HEK293 (cell line): ENCODE measurements around the gene PCDHA8.
"Not testable (repeated sequence)": the region's sequence is repeated elsewhere in the genome, so short reads cannot be mapped to it uniquely, and the experiment has no call there.

Experiments used
- CTCF ChIA-PET: fragments of 350-600 bp; formaldehyde crosslinking; extraction: SDS; loops from one replicate; lab custom pipeline; 2021; ENCODE audit warnings: antibody characterized with exemption; lab: Yijun Ruan, JAX
- POLR2A ChIA-PET: fragments of 300-600 bp; formaldehyde crosslinking; extraction: SDS; loops from one replicate; lab custom pipeline; 2020; ENCODE audit warnings: antibody characterized with exemption, inconsistent platforms; lab: Yijun Ruan, JAX
- H3K27ac ChIP-seq: fragments of 200-500 bp; sonication (Bioruptor generic); 2 replicates; pipeline ENCODE4 v1.5.1; 2014; ENCODE audit warnings: low read depth, low read length, control low read depth, inconsistent platforms; ENCODE audit errors: extremely low read depth
- H3K36me3 ChIP-seq, 2 experiments: fragments of 200-500 bp in 1 of 2; sonication (Bioruptor generic) in 1 of 2; 1 replicate in 1 of 2; 2 replicates in 1 of 2; pipeline ENCODE4 v1.5.1; 2014 to 2017; ENCODE audit warnings: inconsistent platforms in 2 of 2, low read length in 2 of 2; ENCODE audit not compliant: control insufficient read depth in 2 of 2, insufficient read depth in 1 of 2
- H3K4me1 ChIP-seq: fragments of 200-500 bp; sonication (Bioruptor generic); 2 replicates; pipeline ENCODE4 v1.5.1; 2014; ENCODE audit warnings: mild to moderate bottlenecking, low read length, inconsistent platforms; ENCODE audit not compliant: control insufficient read depth, insufficient read depth
- H3K4me3 ChIP-seq: 2 replicates; pipeline ENCODE4 v1.5.1; 2011; ENCODE audit warnings: low read depth, mild to moderate bottlenecking, control low read depth, low read length, moderate library complexity
- H3K9me3 ChIP-seq: fragments of 200-500 bp; sonication (Bioruptor generic); 2 replicates; pipeline ENCODE4 v1.5.1; 2014; ENCODE audit warnings: low read depth, low read length, inconsistent platforms; ENCODE audit not compliant: control insufficient read depth, insufficient read depth
- BCL11A ChIP-seq: fragments of 450-650 bp; formaldehyde crosslinking; IDR thresholded peaks from 2 replicates; pipeline ENCODE4 v1.5.1; 2016; ENCODE audit warnings: low read depth, missing biosample characterization, missing genetic modification characterization
- MYNN ChIP-seq: fragments of 450-650 bp; formaldehyde crosslinking; IDR thresholded peaks from 2 replicates; pipeline ENCODE4 v1.5.1; 2016; ENCODE audit warnings: missing biosample characterization, missing genetic modification characterization, borderline replicate concordance
- PRDM2 ChIP-seq: fragments of 450-650 bp; formaldehyde crosslinking; IDR thresholded peaks from 2 replicates; pipeline ENCODE4 v1.5.1; 2016; ENCODE audit warnings: missing biosample characterization, missing genetic modification characterization, borderline replicate concordance
- SALL2 ChIP-seq: fragments of 450-650 bp; formaldehyde crosslinking; IDR thresholded peaks from 2 replicates; pipeline ENCODE4 v1.5.0; 2017; ENCODE audit warnings: missing biosample characterization, mild to moderate bottlenecking, missing genetic modification characterization, borderline replicate concordance
- TSHZ1 ChIP-seq: fragments of 450-650 bp; formaldehyde crosslinking; IDR thresholded peaks from 2 replicates; pipeline ENCODE4 v1.5.1; 2016; ENCODE audit warnings: missing biosample characterization, missing genetic modification characterization, borderline replicate concordance
- ZNF157 ChIP-seq: fragments of 450-650 bp; formaldehyde crosslinking; IDR thresholded peaks from 2 replicates; pipeline ENCODE4 v1.5.1; 2016; ENCODE audit warnings: missing biosample characterization, missing genetic modification characterization
- ZNF555 ChIP-seq: fragments of 450-650 bp; formaldehyde crosslinking; conservative IDR thresholded peaks from 2 replicates; pipeline ENCODE4 v1.5.1; 2017; ENCODE audit warnings: missing biosample characterization, mild to moderate bottlenecking, missing genetic modification characterization, inconsistent platforms
- ZNF571 ChIP-seq: fragments of 450-650 bp; formaldehyde crosslinking; IDR thresholded peaks from 2 replicates; pipeline ENCODE4 v1.5.0; 2017; ENCODE audit warnings: missing biosample characterization, missing genetic modification characterization
- ZNF670 ChIP-seq: fragments of 450-650 bp; formaldehyde crosslinking; IDR thresholded peaks from 2 replicates; pipeline ENCODE4 v1.5.1; 2016; ENCODE audit warnings: missing biosample characterization, missing genetic modification characterization, low read depth

Gene PCDHA8

DNA sequence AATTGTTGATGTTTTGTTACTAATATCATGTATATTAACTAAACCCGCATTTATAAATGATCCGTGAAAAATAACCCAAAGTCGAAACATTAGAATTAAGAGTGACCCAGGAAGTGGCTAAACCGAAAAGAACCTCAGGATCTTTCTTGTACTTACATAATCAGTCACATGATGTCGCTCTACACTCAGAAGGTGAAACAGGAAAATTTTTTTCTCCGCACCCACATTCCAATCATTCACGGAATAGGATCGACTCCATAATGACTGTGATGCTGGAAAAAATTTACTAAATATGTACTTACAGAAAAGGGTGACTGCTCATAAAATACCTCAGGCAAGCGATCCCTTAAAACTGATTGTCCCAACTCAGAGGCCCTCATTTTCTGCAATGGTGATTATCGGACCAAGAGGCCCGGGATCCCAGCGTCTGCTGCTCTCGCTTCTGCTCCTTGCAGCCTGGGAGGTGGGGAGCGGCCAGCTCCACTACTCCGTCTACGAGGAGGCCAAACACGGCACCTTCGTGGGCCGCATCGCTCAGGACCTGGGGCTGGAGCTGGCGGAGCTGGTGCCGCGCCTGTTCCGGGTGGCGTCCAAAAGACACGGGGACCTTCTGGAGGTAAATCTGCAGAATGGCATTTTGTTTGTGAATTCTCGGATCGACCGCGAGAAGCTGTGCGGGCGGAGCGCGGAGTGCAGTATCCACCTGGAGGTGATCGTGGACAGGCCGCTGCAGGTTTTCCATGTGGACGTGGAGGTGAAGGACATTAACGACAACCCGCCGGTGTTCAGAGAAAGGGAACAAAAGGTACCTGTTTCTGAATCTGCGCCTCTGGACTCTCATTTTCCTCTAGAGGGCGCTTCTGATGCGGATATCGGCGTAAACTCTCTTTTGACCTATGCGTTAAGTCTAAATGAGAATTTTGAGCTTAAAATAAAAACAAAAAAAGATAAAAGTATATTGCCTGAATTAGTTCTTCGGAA is 34.4 kb downstream of the PCDHA8 start, which contains the start of gene PCDHA12:
Gene PCDHA12, plus strand, starts transcription at position 224 of the 981 bp plus-strand sequence. Its CDS starts 165 bp downstream, at position 389.
- no peaks in the 10 kb centered on the region for H3K4me1 ChIP-seq
- H3K9me3 ChIP-seq: no peaks in the 10 kb centered on the region
- no peaks in the 10 kb centered on the region for H3K36me3 ChIP-seq
- H3K4me3 ChIP-seq: no peak within 1 kb of the TSS
- H3K27ac ChIP-seq: no peak within 1 kb of the TSS
- TF ChIP-seq PRDM2 (tag by site-specific recombination) (no peak), TSHZ1 (tag by site-specific recombination) (no peak), ZNF157 (no peak), ZNF571 (tag by site-specific recombination) (no peak), ZNF670 (tag by site-specific recombination) (no peak), SALL2 (tag by site-specific recombination) (no peak), ZNF555 (no peak), MYNN (no peak), BCL11A (tag by site-specific recombination) (no peak)
- ChIA-PET POLR2A (no interaction called here), CTCF (interaction anchor here (0.6 to 1.6 kb wide), 5 partner anchors 19 to 1262 kb away, joined by 3 to 10 read pairs (median 3); partner anchors contain the start of genes PCDHA10 and PCDHAC1)

DNA sequence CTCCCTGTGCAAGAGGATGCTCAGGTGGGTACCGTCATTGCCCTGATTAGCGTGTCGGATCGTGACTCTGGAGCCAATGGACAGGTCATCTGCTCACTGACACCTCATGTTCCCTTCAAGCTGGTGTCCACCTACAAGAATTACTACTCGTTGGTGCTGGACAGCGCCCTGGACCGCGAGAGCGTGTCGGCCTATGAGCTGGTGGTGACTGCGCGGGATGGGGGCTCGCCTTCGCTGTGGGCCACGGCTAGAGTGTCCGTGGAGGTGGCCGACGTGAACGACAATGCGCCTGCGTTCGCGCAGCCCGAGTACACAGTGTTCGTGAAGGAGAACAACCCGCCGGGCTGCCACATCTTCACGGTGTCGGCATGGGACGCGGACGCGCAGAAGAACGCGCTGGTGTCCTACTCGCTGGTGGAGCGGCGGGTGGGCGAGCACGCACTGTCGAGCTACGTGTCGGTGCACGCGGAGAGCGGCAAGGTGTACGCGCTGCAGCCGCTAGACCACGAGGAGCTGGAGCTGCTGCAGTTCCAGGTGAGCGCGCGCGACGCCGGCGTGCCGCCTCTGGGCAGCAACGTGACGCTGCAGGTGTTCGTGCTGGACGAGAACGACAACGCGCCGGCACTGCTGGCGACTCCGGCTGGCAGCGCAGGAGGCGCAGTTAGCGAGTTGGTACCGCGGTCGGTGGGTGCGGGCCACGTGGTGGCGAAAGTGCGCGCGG is 35.7 kb downstream of the PCDHA8 start:
- H3K4me1 ChIP-seq, H3K27ac ChIP-seq, H3K36me3 ChIP-seq, POLR2A ChIA-PET, H3K4me3 ChIP-seq, H3K9me3 ChIP-seq: not testable (repeated sequence)
- CTCF ChIA-PET: interaction anchor here (0.6 to 1.6 kb wide), 3 partner anchors 20 to 164 kb away, joined by 4 to 10 read pairs (median 6); partner anchors contain the start of gene PCDHA10
